VCaP (cell line): ENCODE measurements around the gene LGALS1.
"Not testable (repeated sequence)": the region's sequence is repeated elsewhere in the genome, so short reads cannot be mapped to it uniquely, and the experiment has no call there.

Source experiments
- H3K27ac ChIP-seq: fragments of 450-650 bp; 2 replicates; pipeline ENCODE4 v1.5.1; 2017
- CTCF ChIP-seq: fragments of 450-650 bp; conservative IDR thresholded peaks from 2 replicates; pipeline ENCODE4 v1.5.1; 2017; ENCODE audit warnings: mild to moderate bottlenecking, moderate library complexity

Gene LGALS1

GRCh38 chr22:37711490-37711889 is 36.1 kb downstream of the LGALS1 start:
- no peak for TF ChIP-seq CTCF
- H3K27ac ChIP-seq: no peak overlapping the region

GRCh38 chr22:37713761-37714160 is 38.3 kb downstream of the LGALS1 start:
- H3K27ac ChIP-seq: no peak overlapping the region
- TF ChIP-seq CTCF: no peak

GRCh38 chr22:37714634-37715033 is 39.2 kb downstream of the LGALS1 start:
- TF ChIP-seq CTCF: no peak
- no peak overlapping the region for H3K27ac ChIP-seq

GRCh38 chr22:37715760-37716159 is 40.3 kb downstream of the LGALS1 start:
- no peak overlapping the region for H3K27ac ChIP-seq
- TF ChIP-seq CTCF: no peak

- TF ChIP-seq CTCF: no peak
- no peak overlapping the region for H3K27ac ChIP-seq
Observed at GRCh38 chr22:37716708-37717107, 41.3 kb downstream of the LGALS1 start.

- not testable (repeated sequence) for H3K27ac ChIP-seq
Observed at GRCh38 chr22:37717235-37717634, 41.8 kb downstream of the LGALS1 start.

GRCh38 chr22:37717746-37718305 is 42.4 kb downstream of the LGALS1 start:
- H3K27ac ChIP-seq: not testable (repeated sequence)

- no peak overlapping the region for H3K27ac ChIP-seq
- TF ChIP-seq CTCF: no peak
Observed at GRCh38 chr22:37725551-37726240, 50.3 kb downstream of the LGALS1 start.
